Kidney glomerular epithelial cell (primary cell): ENCODE measurements around the gene CDON.
A peak's percentile ranks its signal among the peaks of the same experiment; 100 is the strongest.

Source experiments
- DNase-seq: peaks from one replicate; lab custom pipeline; 2025; lab: John Stamatoyannopoulos, UW

Gene CDON

DNA sequence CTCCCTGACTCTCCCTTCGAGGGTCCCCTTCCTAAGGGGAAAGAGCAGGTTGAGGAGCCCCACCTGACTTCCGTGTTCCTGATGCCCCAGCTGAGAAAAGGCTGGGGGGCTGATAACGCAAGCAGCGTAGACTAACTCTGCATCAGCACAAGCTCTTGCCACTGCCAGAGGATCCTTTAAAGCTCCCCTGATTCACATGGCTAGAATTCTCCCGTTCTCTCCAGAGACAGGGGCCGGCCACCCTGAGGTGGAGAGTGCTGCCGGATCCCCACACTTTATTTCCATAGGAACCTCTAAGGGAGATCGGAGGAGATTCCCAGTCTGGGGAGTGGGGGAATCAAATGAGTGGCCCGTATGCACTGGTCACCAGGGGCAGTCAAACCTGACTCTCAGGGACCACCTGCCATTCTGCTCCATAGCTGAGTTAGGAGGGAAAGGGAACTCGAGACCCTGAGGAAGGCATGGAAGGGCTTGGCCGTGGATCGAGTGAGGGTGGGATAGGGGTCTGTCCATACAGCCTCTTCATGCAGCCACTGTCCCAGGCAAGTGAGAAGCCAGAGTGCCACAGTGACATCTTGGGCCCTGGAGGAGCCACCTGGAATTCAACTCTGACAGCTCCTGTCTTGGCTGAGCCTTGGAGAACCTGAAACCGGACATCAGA, 118.2 kb downstream of the CDON start:
- no peak for DNase-seq

- no peak for DNase-seq
Observed at GRCh38 chr11:125943661-125944349, 118.9 kb downstream of the CDON start.

DNA sequence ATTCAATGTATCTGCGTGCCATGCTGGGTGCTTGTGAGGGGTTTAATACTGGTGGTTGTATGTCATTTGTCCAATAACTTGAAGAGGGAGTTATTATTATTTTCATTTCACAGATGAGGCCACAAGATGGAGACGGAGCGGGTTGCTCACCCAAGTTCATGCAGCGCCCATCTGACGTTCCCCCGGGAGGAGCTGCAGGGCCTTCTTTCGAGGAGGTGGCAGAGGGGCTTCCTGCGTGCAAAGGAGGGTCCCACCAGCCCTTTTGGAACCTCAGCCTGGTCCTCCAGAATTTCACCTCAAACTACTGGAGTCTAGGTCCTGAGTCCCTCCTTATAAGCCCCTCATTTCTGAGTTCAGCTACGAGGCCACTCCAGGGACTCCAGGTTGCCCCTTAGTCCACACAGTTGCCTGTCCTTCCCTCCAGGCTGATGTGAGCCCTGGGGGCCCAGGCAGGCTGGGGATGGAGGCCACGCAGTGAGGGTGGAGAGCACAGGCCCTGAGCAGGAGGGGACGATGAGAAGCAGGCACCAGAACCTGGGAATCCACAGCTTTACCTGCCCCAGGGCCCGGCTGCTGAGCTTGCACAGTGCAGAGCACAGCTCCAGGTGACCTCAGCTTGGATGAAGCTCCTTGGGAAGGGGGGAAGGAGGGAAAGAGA, 119.8 kb downstream of the CDON start:
- DNase-seq = no peak

DNA sequence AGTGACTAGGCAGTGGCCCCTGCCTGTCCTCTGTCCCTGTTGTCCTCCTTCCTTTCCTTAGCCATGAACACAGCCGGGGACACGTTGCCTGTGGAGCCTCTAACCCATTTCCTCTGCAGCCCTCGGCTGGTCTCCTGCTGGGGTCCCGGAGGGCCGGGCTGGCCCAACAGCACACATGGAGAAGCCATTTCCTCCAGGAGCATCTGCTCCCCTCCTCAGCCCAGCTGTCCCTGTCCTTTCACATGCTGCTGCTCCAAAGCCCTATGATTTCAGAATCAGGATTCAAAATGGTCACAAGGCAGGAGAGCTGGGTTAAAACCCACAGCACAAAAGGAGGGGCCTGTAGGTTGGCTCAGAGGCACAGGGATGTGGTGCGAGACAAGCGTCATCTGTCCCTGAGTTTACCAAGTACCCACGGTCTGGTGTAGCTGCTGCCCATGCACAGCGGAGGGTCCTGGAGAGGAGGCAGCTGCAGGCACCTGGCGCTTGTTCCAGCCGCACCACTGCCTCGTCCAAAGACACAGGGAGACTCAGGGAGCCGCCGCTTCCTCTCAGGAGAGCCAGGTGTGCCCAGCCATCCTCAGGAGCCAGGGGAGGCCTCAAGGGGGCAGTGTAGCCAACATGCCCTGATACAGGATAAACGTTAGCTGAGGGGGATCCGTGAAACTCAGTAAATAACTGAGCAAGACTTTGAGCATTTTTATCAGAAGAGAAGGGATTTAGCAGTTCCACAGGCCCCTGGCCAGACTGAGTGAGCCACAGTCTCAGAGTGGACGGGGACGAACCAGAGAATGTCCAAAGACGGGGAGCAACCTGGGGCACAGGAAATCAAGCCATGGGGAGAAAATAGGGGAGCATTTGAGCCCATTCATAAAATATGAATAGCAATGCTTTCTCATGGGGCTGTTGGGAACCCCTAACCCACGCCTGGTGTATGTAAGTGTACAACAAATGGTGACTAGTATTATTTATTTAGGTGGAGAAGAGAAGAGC, 120.8 kb downstream of the CDON start:
- peak; percentile 30 for DNase-seq

DNA sequence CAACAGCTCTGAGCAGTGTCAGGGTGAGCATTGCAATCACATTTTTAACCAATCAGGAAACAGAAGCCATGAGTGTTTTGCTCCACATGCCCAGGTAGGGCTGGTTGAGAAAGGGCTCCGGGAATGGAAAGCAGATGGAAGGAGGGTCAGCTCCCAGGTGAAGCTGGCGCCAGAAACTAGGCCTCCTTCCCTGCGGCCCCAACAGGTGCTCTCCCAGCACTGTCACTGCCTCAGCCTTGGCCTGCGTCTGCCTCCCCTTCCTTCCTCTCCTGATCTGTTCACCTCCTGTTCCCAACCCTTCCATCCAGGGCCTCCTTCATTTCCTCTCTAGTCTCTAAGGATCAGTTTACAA, 121.4 kb downstream of the CDON start:
- DNase-seq = no peak

- no peak for DNase-seq
Observed at GRCh38 chr11:125940145-125940544, 122.5 kb downstream of the CDON start.

- no peak for DNase-seq
Observed at GRCh38 chr11:125939081-125939521, 123.6 kb downstream of the CDON start.

GRCh38 chr11:125938418-125938817, 124.2 kb downstream of the CDON start:
- DNase-seq = no peak

- DNase-seq = no peak
Observed at GRCh38 chr11:125935618-125936199, 127.0 kb downstream of the CDON start.

DNA sequence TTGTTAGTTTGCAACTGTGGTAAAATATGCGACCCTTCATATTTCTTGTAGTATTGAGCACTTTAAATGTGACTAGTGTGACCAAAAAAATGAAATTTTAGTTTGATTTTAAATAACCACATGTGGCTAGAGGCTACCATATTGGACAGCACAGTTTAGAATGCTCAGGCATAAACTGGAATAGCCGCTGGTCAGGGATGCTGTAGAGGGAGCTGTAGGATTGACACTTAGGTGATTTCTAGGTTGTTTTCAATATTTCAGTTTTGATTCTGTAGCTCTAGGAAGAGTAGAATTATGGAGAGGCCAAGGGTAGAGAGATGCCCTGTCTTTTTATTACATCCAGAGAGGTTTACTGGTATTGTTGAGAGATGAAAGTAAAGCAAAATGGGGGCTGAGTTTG, 127.6 kb downstream of the CDON start:
- DNase-seq = no peak

- DNase-seq = no peak
Observed at GRCh38 chr11:125934473-125934872, 128.2 kb downstream of the CDON start.

- no peak for DNase-seq
Observed at GRCh38 chr11:125933030-125933813, 129.4 kb downstream of the CDON start.

GRCh38 chr11:125932301-125932700, 130.4 kb downstream of the CDON start:
- DNase-seq = no peak

DNA sequence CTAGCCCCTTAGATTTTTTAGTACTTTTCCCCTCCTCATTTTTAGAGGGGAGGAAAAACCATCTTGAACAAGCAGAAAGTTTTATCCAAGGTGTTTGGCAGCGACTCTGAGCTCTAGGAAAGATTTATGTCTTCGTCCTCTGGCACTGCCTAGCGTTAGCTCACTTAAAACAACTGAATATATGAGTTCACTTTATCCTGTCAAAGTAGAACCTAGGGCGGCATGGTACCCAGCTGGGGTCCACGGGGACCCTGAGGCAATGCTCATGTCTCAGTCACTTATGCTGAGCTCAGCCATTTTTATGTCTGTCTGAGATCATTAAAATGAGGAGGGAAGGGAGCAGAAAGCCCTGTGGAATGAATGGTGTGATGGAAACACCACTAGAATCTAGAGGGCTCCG, 131.0 kb downstream of the CDON start:
- DNase-seq = no peak

DNA sequence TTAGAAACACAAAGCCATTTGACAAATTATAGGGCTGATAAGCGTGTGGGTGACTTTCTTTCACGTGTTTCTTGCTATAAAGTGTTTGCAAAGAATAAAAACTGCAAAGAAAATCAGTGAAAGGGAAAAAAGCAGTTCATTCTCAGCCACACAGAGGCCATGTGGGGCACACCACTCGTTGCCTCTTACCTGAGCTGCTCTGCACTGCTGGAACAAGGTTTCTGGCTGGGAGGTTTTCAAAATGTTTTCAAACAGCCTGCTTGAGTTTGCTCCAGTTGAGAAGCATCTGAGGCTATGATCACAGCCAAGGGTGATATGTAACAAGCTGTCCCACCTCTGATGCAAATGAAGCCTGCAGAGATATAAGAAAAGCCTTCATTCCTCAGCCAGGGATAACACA, 131.6 kb downstream of the CDON start:
- no peak for DNase-seq

GRCh38 chr11:125930076-125930450, 132.6 kb downstream of the CDON start:
- no peak for DNase-seq

DNA sequence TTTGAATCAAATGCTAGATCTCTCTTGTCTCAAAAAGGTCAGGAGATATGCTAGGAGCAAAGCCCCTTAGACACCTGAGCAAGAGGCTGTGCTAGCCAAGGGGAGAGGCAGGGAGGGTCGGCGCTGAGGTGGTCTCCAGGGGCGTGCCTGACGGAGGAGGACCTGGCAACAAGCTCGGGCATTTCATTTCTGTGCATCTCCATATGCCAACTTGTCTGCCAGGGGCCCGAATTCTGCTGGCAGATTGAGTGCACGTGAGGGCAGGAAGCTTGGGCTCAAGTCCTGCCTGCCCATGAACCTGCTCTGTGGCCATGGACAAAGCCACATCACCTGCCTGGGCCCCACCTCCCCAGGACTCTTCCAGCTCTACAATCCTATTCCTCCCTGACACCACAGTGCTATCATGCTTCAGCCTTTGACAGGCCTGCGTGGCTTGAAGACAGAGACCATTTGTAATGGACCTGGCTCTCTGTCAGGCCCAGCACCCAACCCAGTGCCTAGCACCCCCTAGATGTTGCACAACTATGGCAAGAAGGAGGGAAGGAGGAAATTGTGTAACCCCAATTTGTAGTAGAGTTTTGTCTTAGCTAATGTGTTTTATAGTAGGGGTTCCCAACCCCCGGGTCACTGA, 133.1 kb downstream of the CDON start:
- no peak for DNase-seq

DNA sequence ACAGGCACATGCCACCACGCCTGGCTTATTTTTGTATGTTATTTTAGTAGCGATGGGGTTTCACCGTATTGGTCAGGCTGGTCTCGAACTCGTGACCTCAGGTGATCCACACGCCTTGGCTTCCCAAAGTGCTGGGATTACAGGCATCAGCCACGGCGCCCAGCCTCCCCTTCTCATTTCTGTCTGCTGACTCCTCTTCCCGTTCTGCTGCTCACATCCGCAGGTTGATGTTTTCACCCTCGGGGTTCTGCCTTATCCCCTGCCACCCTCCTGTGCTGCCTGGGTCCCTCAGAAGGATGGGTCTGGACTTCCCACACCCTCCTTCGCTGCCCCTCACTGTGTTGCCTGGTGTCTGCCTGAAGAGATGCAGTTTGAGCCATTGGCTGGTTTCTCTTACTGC, 136.0 kb downstream of the CDON start:
- DNase-seq = no peak

- no peak for DNase-seq
Observed at GRCh38 chr11:125925804-125926203, 136.9 kb downstream of the CDON start.

DNA sequence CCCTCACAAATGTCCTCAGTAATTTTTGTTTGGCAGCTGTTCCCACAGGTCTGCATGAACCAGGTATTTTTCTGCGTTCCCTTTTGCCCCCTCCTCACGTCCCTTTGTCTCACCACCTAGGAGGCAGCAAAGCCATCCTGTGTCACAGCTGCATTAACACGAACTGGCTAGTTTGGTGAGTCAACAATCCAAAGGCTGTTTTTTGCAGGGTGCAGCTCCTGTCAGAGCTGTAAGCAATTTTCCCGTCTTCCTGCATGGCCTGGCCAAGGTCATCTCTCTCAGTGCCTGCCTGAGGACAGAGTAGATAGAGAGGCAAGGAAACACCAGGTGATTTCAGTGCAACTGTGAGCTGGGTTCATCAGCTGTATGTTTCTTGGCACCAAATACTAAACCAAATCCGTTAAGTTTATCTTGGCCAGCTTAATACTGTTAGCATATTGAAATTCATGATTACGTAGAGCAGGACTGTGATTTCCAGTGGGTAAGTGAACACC, 137.4 kb downstream of the CDON start:
- no peak for DNase-seq
